ENCODE data around the gene PRTN3. TPM values are rescaled to one million over a fixed set of nuclear protein-coding genes. Genes with fewer than 3 reads are reported as not detected.

Gene PRTN3, protein sequence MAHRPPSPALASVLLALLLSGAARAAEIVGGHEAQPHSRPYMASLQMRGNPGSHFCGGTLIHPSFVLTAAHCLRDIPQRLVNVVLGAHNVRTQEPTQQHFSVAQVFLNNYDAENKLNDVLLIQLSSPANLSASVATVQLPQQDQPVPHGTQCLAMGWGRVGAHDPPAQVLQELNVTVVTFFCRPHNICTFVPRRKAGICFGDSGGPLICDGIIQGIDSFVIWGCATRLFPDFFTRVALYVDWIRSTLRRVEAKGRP
- total RNA-seq: 0.23 TPM

- ATAC-seq (no peak), DNase-seq (ENCODE audit: low spot score) (no peak)
These were observed at the start of gene PRTN3 for GRCh38 chr19:840519-841206. Gene PRTN3 (plus strand): TSS chr19:840999. CDS start chr19:841009, 10 bp downstream.

GRCh38 chr19:791007-791566, 49.7 kb upstream of the PRTN3 start:
- ATAC-seq: no peak
- no peak for DNase-seq (ENCODE audit: low spot score)

DNA sequence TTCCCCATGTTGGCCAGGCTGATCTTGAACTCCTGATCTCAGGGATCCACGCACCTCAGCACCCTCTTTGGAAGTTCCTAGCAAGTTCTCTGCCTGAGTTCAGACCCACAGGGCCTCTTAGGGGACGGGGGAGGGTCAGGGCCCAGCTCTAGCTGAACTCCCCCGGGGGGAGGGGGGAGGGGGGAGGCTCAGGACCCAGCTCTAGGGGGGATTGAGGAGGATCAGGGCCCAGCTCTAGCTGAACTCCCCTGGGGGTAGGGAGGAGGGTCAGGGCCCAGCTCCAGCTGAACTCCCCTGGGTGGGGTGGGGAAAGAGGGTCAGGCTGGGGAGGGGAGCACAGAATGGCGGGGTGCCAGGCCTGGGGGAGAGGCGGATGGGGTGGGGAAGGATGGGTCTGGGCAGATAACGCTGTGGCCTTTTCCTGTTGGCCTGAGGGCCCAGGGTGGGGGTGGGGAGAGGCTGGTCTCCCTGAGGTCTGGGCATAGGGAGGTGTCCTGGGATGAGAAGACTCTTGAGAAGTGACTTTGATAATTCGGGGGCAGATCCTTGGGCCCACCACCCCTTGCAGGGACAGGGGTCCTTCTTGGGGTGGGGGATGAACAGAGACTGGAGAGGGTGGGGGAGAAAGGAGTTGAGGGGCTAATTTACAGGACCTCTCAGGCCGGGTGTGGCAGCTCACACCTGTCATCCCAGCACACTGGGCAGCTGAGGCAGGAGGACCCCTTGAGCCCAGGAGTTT, 49.1 kb upstream of the PRTN3 start:
- DNase-seq (ENCODE audit: low spot score) (no peak), ATAC-seq (no peak)

DNA sequence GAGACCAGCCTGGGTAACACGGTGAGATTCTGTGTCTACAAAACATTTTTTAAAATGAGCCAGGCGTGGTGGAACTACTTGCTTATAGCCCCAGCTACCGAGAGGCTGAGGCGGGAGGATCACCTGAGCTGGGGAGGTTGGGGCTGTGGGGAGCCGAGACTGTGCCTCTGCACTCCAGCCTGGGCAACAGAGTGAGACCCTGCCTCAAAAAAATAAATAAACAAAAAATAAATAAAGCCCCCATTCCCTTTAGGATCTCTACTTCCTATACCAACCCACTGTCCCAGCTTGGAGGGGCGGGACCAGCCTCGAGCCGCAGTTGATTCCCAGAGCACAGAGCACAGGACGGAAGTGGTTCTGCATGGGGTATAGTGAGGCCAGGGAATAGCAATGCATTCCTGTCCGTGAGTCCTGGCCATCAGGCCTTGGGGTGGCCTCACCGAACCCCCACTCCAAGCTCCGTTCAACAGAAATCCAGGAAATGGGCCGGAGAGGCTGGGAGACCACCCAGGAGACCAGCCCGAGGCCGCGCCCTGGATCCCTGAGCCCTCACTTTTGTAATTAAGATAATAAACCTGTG, 48.4 kb upstream of the PRTN3 start:
- DNase-seq (ENCODE audit: low spot score) (no peak), ATAC-seq (no peak)

- ATAC-seq (no peak), DNase-seq (ENCODE audit: low spot score) (no peak)
These were observed 47.0 kb upstream of the PRTN3 start for GRCh38 chr19:793806-794205.

GRCh38 chr19:795073-795611, 45.7 kb upstream of the PRTN3 start:
- DNase-seq (ENCODE audit: low spot score) (no peak), ATAC-seq (no peak)

DNA sequence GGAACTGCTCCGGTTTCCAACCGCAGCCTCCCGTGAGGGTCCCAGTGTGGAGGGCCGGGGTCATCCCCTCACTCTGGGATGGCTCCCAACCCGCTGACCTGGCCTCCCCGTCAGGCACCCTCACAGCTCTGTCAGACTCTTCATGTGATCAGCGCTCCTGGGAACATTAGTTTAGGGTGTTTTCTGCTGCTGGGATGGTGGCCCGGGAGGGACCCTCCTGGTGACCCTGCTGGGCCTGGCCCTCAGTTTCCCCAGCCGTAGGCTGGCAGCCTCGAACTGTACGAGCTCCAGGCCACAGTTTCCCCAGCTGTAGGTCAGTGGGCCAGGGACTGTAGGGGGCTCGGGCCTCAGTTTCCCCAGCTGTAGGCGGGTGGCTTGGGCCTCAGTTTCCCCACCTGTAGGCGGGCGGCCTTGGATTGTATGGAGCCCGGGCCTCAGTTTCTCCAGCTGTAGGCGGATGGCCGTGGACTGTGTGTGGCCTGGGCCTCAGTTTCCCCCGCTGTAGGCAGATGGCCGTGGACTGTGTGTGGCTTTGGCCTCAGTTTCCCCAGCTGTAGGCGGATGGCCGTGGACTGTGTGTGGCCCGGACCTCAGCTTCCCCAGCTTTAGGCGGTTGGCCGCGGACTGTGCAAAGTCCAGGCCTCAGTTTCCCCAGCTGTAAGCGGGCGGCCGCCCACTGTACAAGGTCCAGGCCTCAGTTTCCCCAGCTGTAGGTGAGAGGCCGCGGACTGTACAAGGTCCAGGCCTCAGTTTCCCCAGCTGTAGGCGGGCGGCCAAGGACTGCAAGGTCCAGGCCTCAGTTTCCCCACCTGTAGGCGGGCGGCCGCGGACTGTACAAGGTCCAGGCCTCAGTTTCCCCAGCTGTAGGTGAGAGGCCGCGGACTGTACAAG, 44.9 kb upstream of the PRTN3 start:
- no peak for DNase-seq (ENCODE audit: low spot score)
- no peak for ATAC-seq

- DNase-seq (ENCODE audit: low spot score): peak; percentile 100
These were observed 43.9 kb upstream of the PRTN3 start, which contains the start of gene PTBP1 for GRCh38 chr19:796692-797527. Gene PTBP1 (plus strand): TSS chr19:797452. CDS start chr19:797498, 46 bp downstream.

DNA sequence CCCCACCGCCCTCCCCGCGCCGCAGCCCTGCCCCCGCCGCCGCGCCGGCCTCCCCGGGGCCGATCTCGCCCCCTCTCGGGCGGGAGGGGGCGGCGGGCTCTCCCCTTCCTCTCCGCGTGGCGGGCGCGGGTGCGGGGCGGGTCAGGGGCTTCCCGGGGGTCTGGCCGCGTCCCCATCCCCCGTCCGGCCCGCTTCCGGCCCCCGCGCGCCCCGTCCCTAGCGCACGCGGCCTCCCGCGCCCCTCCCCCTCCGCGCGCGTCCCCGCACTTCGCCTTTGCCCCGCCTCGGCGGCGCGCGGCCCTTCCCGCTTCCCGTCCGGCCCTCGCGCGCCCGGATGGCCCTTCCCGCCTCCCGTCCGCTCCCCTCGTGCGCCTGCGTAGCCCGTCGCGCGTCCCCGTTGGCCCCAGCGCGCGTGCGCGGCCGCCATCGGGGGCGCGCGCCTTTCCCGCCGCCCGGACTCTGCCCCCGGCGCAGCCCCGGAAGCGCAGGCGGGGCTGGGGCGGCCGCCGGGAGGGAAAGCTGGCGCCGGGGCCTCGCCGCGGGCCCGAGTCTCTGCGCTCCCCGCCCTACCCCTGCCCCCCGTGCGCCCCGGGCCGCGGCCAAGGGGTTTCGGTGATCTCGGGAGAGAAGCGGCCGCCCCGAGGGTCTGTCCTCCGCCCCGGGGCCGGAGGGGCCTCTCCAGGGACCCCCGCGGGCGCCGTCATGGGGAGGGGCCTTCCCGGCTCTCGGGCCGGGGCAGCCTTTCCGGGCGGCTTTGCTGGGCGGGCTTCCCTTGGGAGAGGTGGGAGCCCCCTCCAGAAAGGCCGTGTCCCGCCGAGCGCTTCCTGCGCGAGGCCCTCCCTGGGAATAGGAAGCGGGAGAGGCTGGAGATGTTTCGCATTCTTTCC, 43.0 kb upstream of the PRTN3 start:
- DNase-seq (ENCODE audit: low spot score): peak; percentile 95
- peak; percentile 54 for ATAC-seq

More at GRCh38 chr19:796692-797527, 43.9 kb upstream of the PRTN3 start, which contains the start of gene PTBP1:
- peak; percentile 78 for ATAC-seq

- DNase-seq (ENCODE audit: low spot score) (peak; percentile 85), ATAC-seq (peak; percentile 51)
These were observed 42.3 kb upstream of the PRTN3 start for GRCh38 chr19:798415-799075.

- DNase-seq (ENCODE audit: low spot score): no peak
- ATAC-seq: no peak
These were observed 41.5 kb upstream of the PRTN3 start for GRCh38 chr19:799076-799881.

- ATAC-seq (peak; percentile 21), DNase-seq (ENCODE audit: low spot score) (peak; percentile 79)
These were observed 40.3 kb upstream of the PRTN3 start for GRCh38 chr19:800360-801029.

- peak; percentile 74 for DNase-seq (ENCODE audit: low spot score)
- no peak for ATAC-seq
These were observed 39.6 kb upstream of the PRTN3 start for GRCh38 chr19:801030-801860.

DNA sequence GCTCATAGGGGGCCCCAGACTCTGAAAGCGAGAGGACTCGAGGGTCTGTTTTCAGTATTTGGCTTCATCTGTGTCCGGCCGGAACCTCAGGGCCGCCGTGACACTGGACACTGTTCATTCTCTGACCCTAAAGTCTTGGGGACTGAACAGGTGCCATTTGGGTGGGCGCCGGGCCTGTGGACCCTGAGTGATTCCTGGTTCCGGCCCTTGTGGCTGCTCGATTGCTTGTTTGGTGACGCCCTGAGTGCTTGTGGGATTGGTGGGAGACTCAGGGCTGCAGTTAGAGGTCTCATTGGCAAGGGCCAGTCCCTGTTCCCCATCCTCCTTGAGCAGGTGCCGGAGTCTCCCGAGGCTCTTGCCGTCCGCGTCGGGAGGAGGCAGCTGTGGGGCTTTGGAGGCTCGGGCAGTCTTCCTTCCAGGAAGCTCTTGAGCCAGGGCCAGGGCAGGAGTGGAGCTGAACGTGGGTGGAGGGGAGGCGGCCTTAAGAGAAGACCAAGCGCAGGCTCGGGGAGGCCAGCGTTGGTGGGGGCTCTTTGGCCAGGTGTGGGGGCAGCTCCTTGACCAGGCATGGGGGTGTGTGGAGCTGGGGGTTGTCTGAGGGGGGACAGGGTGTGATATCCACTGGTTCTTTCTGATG, 38.8 kb upstream of the PRTN3 start:
- DNase-seq (ENCODE audit: low spot score): no peak

More for the DNA sequence above, 38.8 kb upstream of the PRTN3 start:
- no peak for ATAC-seq

All from left lobe of liver (tissue), 2 donors.